ENCODE measurements around the gene PARVA. TPM values are rescaled to one million over a fixed set of nuclear protein-coding genes. Genes with fewer than 3 reads are reported as not detected.

The PARVA gene
- total RNA-seq, 1 donor from 2014 or later: 75.4 TPM

- no peak overlapping the region for H3K27ac ChIP-seq (replicated peaks)
- TF ChIP-seq, protein P1, sequence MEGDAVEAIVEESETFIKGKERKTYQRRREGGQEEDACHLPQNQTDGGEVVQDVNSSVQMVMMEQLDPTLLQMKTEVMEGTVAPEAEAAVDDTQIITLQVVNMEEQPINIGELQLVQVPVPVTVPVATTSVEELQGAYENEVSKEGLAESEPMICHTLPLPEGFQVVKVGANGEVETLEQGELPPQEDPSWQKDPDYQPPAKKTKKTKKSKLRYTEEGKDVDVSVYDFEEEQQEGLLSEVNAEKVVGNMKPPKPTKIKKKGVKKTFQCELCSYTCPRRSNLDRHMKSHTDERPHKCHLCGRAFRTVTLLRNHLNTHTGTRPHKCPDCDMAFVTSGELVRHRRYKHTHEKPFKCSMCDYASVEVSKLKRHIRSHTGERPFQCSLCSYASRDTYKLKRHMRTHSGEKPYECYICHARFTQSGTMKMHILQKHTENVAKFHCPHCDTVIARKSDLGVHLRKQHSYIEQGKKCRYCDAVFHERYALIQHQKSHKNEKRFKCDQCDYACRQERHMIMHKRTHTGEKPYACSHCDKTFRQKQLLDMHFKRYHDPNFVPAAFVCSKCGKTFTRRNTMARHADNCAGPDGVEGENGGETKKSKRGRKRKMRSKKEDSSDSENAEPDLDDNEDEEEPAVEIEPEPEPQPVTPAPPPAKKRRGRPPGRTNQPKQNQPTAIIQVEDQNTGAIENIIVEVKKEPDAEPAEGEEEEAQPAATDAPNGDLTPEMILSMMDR (IDR thresholded peaks at IDR 0.05; ENCODE audit: borderline replicate concordance): no peak
These were observed 42.7 kb downstream of the PARVA start for GRCh38 chr11:12420040-12420439.

DNA sequence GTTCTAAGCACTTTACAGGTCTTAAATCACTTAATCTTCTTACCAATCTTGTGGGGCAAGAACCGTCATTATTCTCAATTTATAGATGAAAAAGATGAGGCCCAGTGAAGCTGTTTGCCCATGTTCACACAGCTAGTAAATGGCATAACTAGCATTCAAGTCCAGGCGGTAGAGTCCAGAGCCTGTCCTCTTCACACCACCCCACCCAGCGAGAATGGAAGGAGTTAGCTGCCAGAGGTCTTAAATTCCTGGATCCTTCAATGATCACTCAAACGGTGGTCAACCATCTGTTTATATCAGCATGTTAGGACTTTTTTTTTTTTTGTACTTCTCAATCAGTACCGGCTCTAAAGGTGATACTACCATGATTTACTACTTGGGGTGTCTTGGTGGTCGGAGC, 43.3 kb downstream of the PARVA start:
- DNase-seq: no peak

More at GRCh38 chr11:12420040-12420439, 42.7 kb downstream of the PARVA start:
- Histone ChIP-seq H3K9me3 (replicated peaks) (no peaks in the 10 kb centered on the region), H3K4me1 (peaks cover 37% of the 10 kb centered on the region), H3K36me3 (no peaks in the 10 kb centered on the region), H3K4me3 (no peak overlapping the region), H3K27me3 (ENCODE audit: low read depth) (no peaks in the 10 kb centered on the region)
- intact Hi-C loops (cut with micrococcal nuclease): no loop called here
- DNase-seq: no peak

GRCh38 chr11:12421386-12421785, 44.0 kb downstream of the PARVA start:
- no peaks in the 10 kb centered on the region for H3K27me3 ChIP-seq (ENCODE audit: low read depth)
- peaks cover 35% of the 10 kb centered on the region for H3K4me1 ChIP-seq
- H3K9me3 ChIP-seq (replicated peaks): no peaks in the 10 kb centered on the region
- H3K27ac ChIP-seq (replicated peaks): no peak overlapping the region
- TF ChIP-seq, protein P1 (IDR thresholded peaks at IDR 0.05; ENCODE audit: borderline replicate concordance): no peak
- no peak overlapping the region for H3K4me3 ChIP-seq
- H3K36me3 ChIP-seq: no peaks in the 10 kb centered on the region
- intact Hi-C loops (cut with micrococcal nuclease): no loop called here
- no peak for DNase-seq

More for the DNA sequence above, 43.3 kb downstream of the PARVA start:
- Histone ChIP-seq H3K27ac (replicated peaks) (no peak overlapping the region), H3K9me3 (replicated peaks) (no peaks in the 10 kb centered on the region), H3K4me3 (no peak overlapping the region), H3K4me1 (peaks cover 35% of the 10 kb centered on the region), H3K36me3 (no peaks in the 10 kb centered on the region), H3K27me3 (ENCODE audit: low read depth) (no peaks in the 10 kb centered on the region)
- TF ChIP-seq, protein P1 (IDR thresholded peaks at IDR 0.05; ENCODE audit: borderline replicate concordance): no peak
- intact Hi-C loops (cut with micrococcal nuclease): no loop called here

DNA sequence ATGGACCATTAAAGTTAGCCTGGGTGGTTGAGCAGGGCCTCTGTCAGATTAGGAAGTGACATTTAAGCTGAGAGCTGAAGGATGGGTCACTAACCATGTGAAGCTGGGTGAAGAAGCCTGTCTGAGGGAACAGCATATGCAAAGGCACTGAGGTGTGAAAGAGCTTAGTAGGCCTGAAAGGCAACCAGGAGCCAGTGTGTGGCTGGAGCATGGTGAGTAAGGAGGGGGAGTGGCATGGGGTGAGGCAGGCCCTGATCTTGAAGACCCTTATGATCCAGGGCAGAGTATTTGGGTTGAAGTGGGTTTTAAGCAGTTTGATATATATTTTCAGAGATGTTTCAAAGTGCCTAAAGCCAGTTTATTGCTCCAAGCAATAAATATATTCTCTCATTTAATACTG, 48.8 kb downstream of the PARVA start:
- Histone ChIP-seq H3K4me3 (no peak overlapping the region), H3K27me3 (ENCODE audit: low read depth) (no peaks in the 10 kb centered on the region), H3K4me1 (peaks cover 33% of the 10 kb centered on the region), H3K27ac (replicated peaks) (no peak overlapping the region), H3K36me3 (no peaks in the 10 kb centered on the region), H3K9me3 (replicated peaks) (no peaks in the 10 kb centered on the region)
- intact Hi-C loops (cut with micrococcal nuclease): no loop called here
- DNase-seq: no peak
- TF ChIP-seq, protein P1 (IDR thresholded peaks at IDR 0.05; ENCODE audit: borderline replicate concordance): no peak

GRCh38 chr11:12429155-12429554, 51.8 kb downstream of the PARVA start:
- Histone ChIP-seq H3K36me3 (no peaks in the 10 kb centered on the region), H3K27me3 (ENCODE audit: low read depth) (no peaks in the 10 kb centered on the region)
- no peak for DNase-seq

More at GRCh38 chr11:12429155-12429554, 51.8 kb downstream of the PARVA start:
- Histone ChIP-seq H3K27ac (replicated peaks) (no peak overlapping the region), H3K9me3 (replicated peaks) (no peaks in the 10 kb centered on the region), H3K4me1 (peaks cover 50% of the 10 kb centered on the region), H3K4me3 (no peak overlapping the region)
- intact Hi-C loops (cut with micrococcal nuclease): no loop called here
- TF ChIP-seq, protein P1 (IDR thresholded peaks at IDR 0.05; ENCODE audit: borderline replicate concordance): no peak
